OCI-LY7 (cell line): ENCODE measurements around the gene TRIM69. TPM values are rescaled to one million over a fixed set of nuclear protein-coding genes. Genes with fewer than 3 reads are reported as not detected.
"Not testable (repeated sequence)": the region's sequence is repeated elsewhere in the genome, so short reads cannot be mapped to it uniquely, and the experiment has no call there.

ENCODE experiments used
- BruUV-seq: library from RNA; stranded (reverse); fragments of 400-500 nt; replicated peaks from 2 replicates; lab custom pipeline; 2021; lab: Mats Ljungman, UMichigan
- CTCF ChIA-PET: fragments of 300-600 bp; sonication (Branson Sonifier 250); formaldehyde crosslinking; loops from one replicate; lab custom pipeline; 2022; ENCODE audit warnings: antibody characterized with exemption; ENCODE audit not compliant: unreplicated experiment; lab: Charles Lee
- POLR2A ChIA-PET: fragments of 300-600 bp; sonication (Branson Sonifier 250); formaldehyde crosslinking; loops from one replicate; lab custom pipeline; 2022; ENCODE audit warnings: antibody characterized with exemption; lab: Charles Lee
- DNase-seq: peaks from one replicate; pipeline ENCODE4 v3.0.0-alpha.2; 2015; ENCODE audit warnings: low spot score
- H2AFZ ChIP-seq: fragments of 200-600 bp; sonication (generic), shearing (Covaris generic); 2 replicates; pipeline ENCODE4 v1.6.1; 2014; ENCODE audit warnings: mild to moderate bottlenecking, antibody characterized with exemption, low read length, moderate library complexity
- H3K27ac ChIP-seq: fragments of 200-600 bp; sonication (generic); 2 replicates; pipeline ENCODE4 v1.5.1; 2014; ENCODE audit warnings: mixed run types, low read depth, mild to moderate bottlenecking, moderate library complexity, low read length, inconsistent platforms; ENCODE audit not compliant: poor library complexity, severe bottlenecking
- H3K36me3 ChIP-seq: fragments of 200-600 bp; sonication (generic); 2 replicates; pipeline ENCODE4 v1.6.1; 2014; ENCODE audit warnings: mild to moderate bottlenecking, antibody characterized with exemption, low read length, moderate library complexity, mixed read lengths; ENCODE audit not compliant: insufficient read depth
- H3K4me1 ChIP-seq: fragments of 200-600 bp; sonication (generic); 2 replicates; pipeline ENCODE4 v1.5.1; 2014; ENCODE audit warnings: mild to moderate bottlenecking, low read length; ENCODE audit not compliant: insufficient read depth, poor library complexity, severe bottlenecking
- H3K4me2 ChIP-seq: fragments of 200-600 bp; sonication (generic); 2 replicates; pipeline ENCODE4 v1.6.1; 2014; ENCODE audit warnings: mild to moderate bottlenecking, low read length
- H3K4me3 ChIP-seq: fragments of 200-600 bp; sonication (generic); 2 replicates; pipeline ENCODE4 v1.5.1; 2014; ENCODE audit warnings: mild to moderate bottlenecking, low read depth, low read length; ENCODE audit not compliant: poor library complexity, severe bottlenecking
- H3K79me2 ChIP-seq: fragments of 200-600 bp; sonication (generic); 2 replicates; pipeline ENCODE4 v1.6.1; 2016; ENCODE audit warnings: low read depth, mild to moderate bottlenecking, low read length, moderate library complexity, mixed read lengths; ENCODE audit not compliant: insufficient read depth
- H3K9me2 ChIP-seq: fragments of 200-600 bp; sonication (generic); 2 replicates; pipeline ENCODE4 v1.6.1; 2016; ENCODE audit warnings: mild to moderate bottlenecking, low read length, mixed read lengths; ENCODE audit not compliant: insufficient read depth
- H3K9me3 ChIP-seq: fragments of 200-600 bp; sonication (generic); 2 replicates; pipeline ENCODE4 v1.6.1; 2014; ENCODE audit warnings: mild to moderate bottlenecking, mixed run types, low read length, mixed read lengths
- H4K20me1 ChIP-seq: fragments of 200-600 bp; sonication (generic); 2 replicates; pipeline ENCODE4 v1.6.1; 2014; ENCODE audit warnings: mild to moderate bottlenecking, antibody characterized with exemption, low read length, moderate library complexity, mixed read lengths; ENCODE audit not compliant: insufficient read depth
- CTCF ChIP-seq: fragments of 200-600 bp; sonication (generic); conservative IDR thresholded peaks from 2 replicates; pipeline ENCODE4 v1.5.1; 2014; ENCODE audit warnings: mild to moderate bottlenecking, antibody characterized with exemption, low read length, moderate library complexity, mixed read lengths
- EZH2phosphoT487 ChIP-seq: fragments of 200-600 bp; sonication (generic); IDR thresholded peaks from 2 replicates; pipeline ENCODE4 v1.6.1; 2018; ENCODE audit warnings: low read depth, borderline replicate concordance, mild to moderate bottlenecking, mixed run types, antibody characterized with exemption, low read length, moderate library complexity, mixed read lengths
- intact Hi-C: fragments of 100-400 bp; cut with micrococcal nuclease; formaldehyde crosslinking; loops from one replicate; pipeline ENCODE4 v1.10.0; 2022; ENCODE audit not compliant: unreplicated experiment
- total RNA-seq, 2 experiments: library from RNA; depleted of rRNA in 1 of 2; stranded (reverse); fragments of >200 nt in 1 of 2; shearing (Covaris generic) in 1 of 2; gene quantifications; 2 replicates each; pipeline ENCODE4 v1.2.3, GENCODE V29; 2014 to 2022

Gene TRIM69
- total RNA-seq, 2 experiments from 2014 or later: 16.3 to 33.7 TPM

DNA sequence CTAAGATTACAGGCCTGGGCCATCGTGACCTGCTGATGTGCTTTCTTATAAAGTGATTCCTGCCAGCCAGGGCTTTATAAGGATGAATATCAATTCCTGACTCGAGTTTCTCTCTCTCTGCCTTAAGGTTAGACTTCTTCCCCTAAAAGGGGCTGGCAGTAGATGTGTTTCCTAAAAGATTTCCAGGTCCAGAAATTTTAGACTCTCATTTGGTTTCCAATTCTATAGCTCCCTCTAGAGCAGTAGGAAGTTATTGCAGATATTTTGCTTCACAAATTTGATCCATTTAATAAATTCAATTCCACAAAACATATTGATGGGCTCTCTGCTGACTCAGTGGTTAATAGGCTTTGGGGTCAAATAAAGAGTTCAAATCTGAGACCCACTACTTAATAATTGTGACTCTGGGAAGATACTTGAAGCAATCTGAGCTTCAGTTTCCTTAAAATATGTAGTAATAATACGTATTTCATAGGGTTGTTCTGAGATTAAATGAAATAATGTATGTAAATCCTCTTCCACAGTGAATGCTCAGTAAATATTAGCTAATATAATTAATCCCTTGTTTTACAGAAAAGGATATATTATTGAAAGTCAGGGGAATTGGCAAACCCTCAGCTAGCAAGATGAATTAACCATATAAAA is 2.1 kb downstream of the TRIM69 start:
- no peaks in the 10 kb centered on the region for H3K79me2 ChIP-seq
- no peak overlapping the region for H3K27ac ChIP-seq
- no peaks in the 10 kb centered on the region for H3K36me3 ChIP-seq
- no peaks in the 10 kb centered on the region for H4K20me1 ChIP-seq
- no peak overlapping the region for H3K4me3 ChIP-seq
- H2AFZ ChIP-seq: no peak overlapping the region
- TF ChIP-seq EZH2phosphoT487: no peak
- peak; percentile 99 for TF ChIP-seq CTCF
- no peaks in the 10 kb centered on the region for H3K9me2 ChIP-seq
- H3K9me3 ChIP-seq: no peaks in the 10 kb centered on the region
- CTCF ChIA-PET: interaction anchor here (0.9 kb wide), 1 partner anchor 10 kb away, joined by 3 read pairs; no protein-coding TSS in a partner anchor
- intact Hi-C loops: loop anchor here (1.0 to 5.0 kb wide), 3 partner anchors 75 to 311 kb away; partner anchors contain the start of genes CTDSPL2 and SPG11
- H3K4me2 ChIP-seq: no peak overlapping the region
- BruUV-seq: no TSS peak
- peaks cover 35% of the 10 kb centered on the region for H3K4me1 ChIP-seq
- DNase-seq: peak; percentile 67
- POLR2A ChIA-PET: interaction anchor here (0.9 to 6.1 kb wide), 7 partner anchors 10 to 146 kb away, joined by 3 to 72 read pairs (median 7); partner anchors contain the start of genes B2M, PATL2 and SPG11

DNA sequence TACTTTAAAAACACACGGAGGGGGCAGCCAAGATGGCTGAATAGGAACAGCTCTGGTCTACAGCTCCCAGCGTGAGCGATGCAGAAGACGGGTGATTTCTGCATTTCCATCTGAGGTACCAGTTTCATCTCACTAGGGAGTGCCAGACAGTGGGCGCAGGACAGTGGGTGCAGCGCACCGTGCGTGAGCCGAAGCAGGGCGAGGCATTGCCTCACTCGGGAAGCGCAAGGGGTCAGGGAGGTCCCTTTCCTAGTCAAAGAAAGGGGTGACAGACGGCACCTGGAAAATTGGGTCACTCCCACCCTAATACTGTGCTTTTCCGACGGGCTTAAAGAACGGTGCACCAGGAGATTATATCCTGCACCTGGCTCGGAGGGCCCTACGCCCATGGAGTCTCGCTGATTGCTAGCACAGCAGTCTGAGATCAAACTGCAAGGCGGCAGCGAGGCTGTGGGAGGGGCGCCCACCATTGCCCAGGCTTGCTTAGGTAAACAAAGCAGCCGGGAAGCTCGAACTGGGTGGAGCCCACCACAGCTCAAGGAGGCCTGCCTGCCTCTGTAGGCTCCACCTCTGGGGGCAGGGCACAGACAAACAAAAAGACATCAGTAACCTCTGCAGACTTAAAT is 3.0 kb downstream of the TRIM69 start:
- H3K4me2 ChIP-seq, BruUV-seq, DNase-seq, H3K36me3 ChIP-seq, H3K9me2 ChIP-seq, H2AFZ ChIP-seq, CTCF ChIA-PET, H3K9me3 ChIP-seq, H3K27ac ChIP-seq, H4K20me1 ChIP-seq, H3K79me2 ChIP-seq, H3K4me3 ChIP-seq: not testable (repeated sequence)
- POLR2A ChIA-PET: interaction anchor here (0.9 to 6.1 kb wide), 4 partner anchors 26 to 147 kb away, joined by 3 to 72 read pairs (median 36); partner anchors contain the start of genes B2M, PATL2 and SPG11
- peaks cover 34% of the 10 kb centered on the region for H3K4me1 ChIP-seq
- intact Hi-C loops: loop anchor here (5.0 kb wide), 1 partner anchor 312 kb away; the partner anchor contains the start of gene CTDSPL2

DNA sequence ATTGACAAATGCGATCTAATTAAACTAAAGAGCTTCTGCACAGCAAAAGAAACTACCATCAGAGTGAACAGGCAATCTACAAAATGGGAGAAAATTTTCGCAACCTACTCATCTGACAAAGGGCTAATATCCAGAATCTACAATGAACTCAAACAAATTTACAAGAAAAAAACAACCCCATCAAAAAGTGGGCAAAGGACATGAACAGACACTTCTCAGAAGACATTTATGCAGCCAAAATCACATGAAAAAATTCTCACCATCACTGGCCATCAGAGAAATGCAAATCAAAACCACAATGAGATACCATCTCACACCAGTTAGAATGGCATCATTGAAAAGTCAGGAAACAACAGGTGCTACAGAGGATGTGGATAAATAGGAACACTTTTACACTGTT is 7.1 kb downstream of the TRIM69 start:
- intact Hi-C loops, H3K4me2 ChIP-seq, H3K36me3 ChIP-seq, DNase-seq, H3K27ac ChIP-seq, H3K79me2 ChIP-seq, H3K9me3 ChIP-seq, H2AFZ ChIP-seq, H3K4me1 ChIP-seq, CTCF ChIA-PET, BruUV-seq, POLR2A ChIA-PET, H3K9me2 ChIP-seq, H3K4me3 ChIP-seq, H4K20me1 ChIP-seq: not testable (repeated sequence)
